ENCODE measurements around the gene TRIM46. TPM values are rescaled to one million over a fixed set of nuclear protein-coding genes. Genes with fewer than 3 reads are reported as not detected.

Gene TRIM46
- total and polyA plus RNA-seq, 2 of the 13 experiments (the other 11 are each of a cell fraction or from before 2014, with no cell fraction given): 0.04 to 0.09 TPM

- TF ChIP-seq EHMT2 (IDR thresholded peaks at IDR 0.05; ENCODE audit: borderline replicate concordance, low read depth, low read length) (no peak), NR2F6 (IDR thresholded peaks at IDR 0.05) (no peak), NR2F6 (CRISPR knock-in tag; IDR thresholded peaks at IDR 0.05) (no peak), RARG (CRISPR knock-in tag; IDR thresholded peaks at IDR 0.05; ENCODE audit: low read depth) (no peak), EZH2 (conservative IDR thresholded peaks at IDR 0.05; ENCODE audit: low read depth, low read length) (no peak), ZNF451 (CRISPR knock-in tag; IDR thresholded peaks at IDR 0.05) (no peak), LRRFIP1 (CRISPR knock-in tag; conservative IDR thresholded peaks at IDR 0.05) (no peak), CREM (IDR thresholded peaks at IDR 0.05) (0 out of 2 replicates have a peak, but pooled peaks have one; percentile 6), CREM (CRISPR knock-in tag; IDR thresholded peaks at IDR 0.05) (no peak), ZNF644 (CRISPR knock-in tag; IDR thresholded peaks at IDR 0.05; ENCODE audit: low read depth) (no peak), ZNF629 (CRISPR knock-in tag; conservative IDR thresholded peaks at IDR 0.05) (no peak), TRIM22 (IDR thresholded peaks at IDR 0.05) (no peak), ZBTB7B (CRISPR knock-in tag; IDR thresholded peaks at IDR 0.05) (no peak), SAP130 (CRISPR knock-in tag; IDR thresholded peaks at IDR 0.05; ENCODE audit: low read depth) (peak; percentile 65; the same call in 1 of the 2 replicates), ZNF891 (CRISPR knock-in tag; IDR thresholded peaks at IDR 0.05) (peak; percentile 48; the same call in 1 of the 2 replicates), PHF8 (CRISPR knock-in tag; IDR thresholded peaks at IDR 0.05) (peak; percentile 0; the same call in 1 of the 2 replicates), ZNF619 (CRISPR knock-in tag; IDR thresholded peaks at IDR 0.05) (no peak), RFXANK (CRISPR knock-in tag; IDR thresholded peaks at IDR 0.05) (no peak), TARDBP (CRISPR knock-in tag; IDR thresholded peaks at IDR 0.05) (peak; percentile 63; the same call in 1 of the 2 replicates), ZNF460 (CRISPR knock-in tag; IDR thresholded peaks at IDR 0.05; ENCODE audit: borderline replicate concordance) (no peak), ARID3A (IDR thresholded peaks at IDR 0.05; ENCODE audit: low read depth, low read length) (no peak), ATF4 (CRISPR knock-in tag; IDR thresholded peaks at IDR 0.05) (no peak; a peak in 1 of 4 replicates), PRMT3 (CRISPR knock-in tag; IDR thresholded peaks at IDR 0.05; ENCODE audit: borderline replicate concordance, low read depth) (no peak), JARID2 (CRISPR knock-in tag; IDR thresholded peaks at IDR 0.05; ENCODE audit: insufficient replicate concordance) (no peak), ZBTB1 (CRISPR knock-in tag; IDR thresholded peaks at IDR 0.05; ENCODE audit: borderline replicate concordance) (no peak), ZNF724P (CRISPR knock-in tag; IDR thresholded peaks at IDR 0.05; ENCODE audit: borderline replicate concordance) (no peak), ZFAT (CRISPR knock-in tag; conservative IDR thresholded peaks at IDR 0.05) (no peak), RXRA (CRISPR knock-in tag; IDR thresholded peaks at IDR 0.05) (no peak), ZNF879 (CRISPR knock-in tag; IDR thresholded peaks at IDR 0.05) (no peak)
Observed at GRCh38 chr1:155226910-155227260, 53.2 kb downstream of the TRIM46 start (continued).
